ENCODE data around the gene RNF138.

- TF ChIP-seq, protein P1, sequence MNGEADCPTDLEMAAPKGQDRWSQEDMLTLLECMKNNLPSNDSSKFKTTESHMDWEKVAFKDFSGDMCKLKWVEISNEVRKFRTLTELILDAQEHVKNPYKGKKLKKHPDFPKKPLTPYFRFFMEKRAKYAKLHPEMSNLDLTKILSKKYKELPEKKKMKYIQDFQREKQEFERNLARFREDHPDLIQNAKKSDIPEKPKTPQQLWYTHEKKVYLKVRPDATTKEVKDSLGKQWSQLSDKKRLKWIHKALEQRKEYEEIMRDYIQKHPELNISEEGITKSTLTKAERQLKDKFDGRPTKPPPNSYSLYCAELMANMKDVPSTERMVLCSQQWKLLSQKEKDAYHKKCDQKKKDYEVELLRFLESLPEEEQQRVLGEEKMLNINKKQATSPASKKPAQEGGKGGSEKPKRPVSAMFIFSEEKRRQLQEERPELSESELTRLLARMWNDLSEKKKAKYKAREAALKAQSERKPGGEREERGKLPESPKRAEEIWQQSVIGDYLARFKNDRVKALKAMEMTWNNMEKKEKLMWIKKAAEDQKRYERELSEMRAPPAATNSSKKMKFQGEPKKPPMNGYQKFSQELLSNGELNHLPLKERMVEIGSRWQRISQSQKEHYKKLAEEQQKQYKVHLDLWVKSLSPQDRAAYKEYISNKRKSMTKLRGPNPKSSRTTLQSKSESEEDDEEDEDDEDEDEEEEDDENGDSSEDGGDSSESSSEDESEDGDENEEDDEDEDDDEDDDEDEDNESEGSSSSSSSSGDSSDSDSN (CRISPR knock-in tag; IDR thresholded peaks at IDR 0.05), result no peak
- TF ChIP-seq, protein P2, sequence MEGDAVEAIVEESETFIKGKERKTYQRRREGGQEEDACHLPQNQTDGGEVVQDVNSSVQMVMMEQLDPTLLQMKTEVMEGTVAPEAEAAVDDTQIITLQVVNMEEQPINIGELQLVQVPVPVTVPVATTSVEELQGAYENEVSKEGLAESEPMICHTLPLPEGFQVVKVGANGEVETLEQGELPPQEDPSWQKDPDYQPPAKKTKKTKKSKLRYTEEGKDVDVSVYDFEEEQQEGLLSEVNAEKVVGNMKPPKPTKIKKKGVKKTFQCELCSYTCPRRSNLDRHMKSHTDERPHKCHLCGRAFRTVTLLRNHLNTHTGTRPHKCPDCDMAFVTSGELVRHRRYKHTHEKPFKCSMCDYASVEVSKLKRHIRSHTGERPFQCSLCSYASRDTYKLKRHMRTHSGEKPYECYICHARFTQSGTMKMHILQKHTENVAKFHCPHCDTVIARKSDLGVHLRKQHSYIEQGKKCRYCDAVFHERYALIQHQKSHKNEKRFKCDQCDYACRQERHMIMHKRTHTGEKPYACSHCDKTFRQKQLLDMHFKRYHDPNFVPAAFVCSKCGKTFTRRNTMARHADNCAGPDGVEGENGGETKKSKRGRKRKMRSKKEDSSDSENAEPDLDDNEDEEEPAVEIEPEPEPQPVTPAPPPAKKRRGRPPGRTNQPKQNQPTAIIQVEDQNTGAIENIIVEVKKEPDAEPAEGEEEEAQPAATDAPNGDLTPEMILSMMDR (CRISPR knock-in tag; IDR thresholded peaks at IDR 0.05), result no peak
- TF ChIP-seq POLR2A (IDR thresholded peaks at IDR 0.05; ENCODE audit: insufficient read depth in 1 of 2, low read depth in 2 of 2, low read length in 2 of 2) (no peak), EHMT2 (IDR thresholded peaks at IDR 0.05; ENCODE audit: borderline replicate concordance, low read depth, low read length) (no peak), TCF12 (IDR thresholded peaks at IDR 0.05) (no peak), TCF12 (CRISPR knock-in tag; IDR thresholded peaks at IDR 0.05) (no peak), JUND (CRISPR knock-in tag; IDR thresholded peaks at IDR 0.05) (no peak), U2AF2 (IDR thresholded peaks at IDR 0.05; ENCODE audit: low read depth, low read length) (no peak), RNF2 (conservative IDR thresholded peaks at IDR 0.05; ENCODE audit: low read depth) (no peak), KDM6A (CRISPR knock-in tag; IDR thresholded peaks at IDR 0.05; ENCODE audit: low read depth) (no peak), GABPA (IDR thresholded peaks at IDR 0.05; ENCODE audit: low read depth, low read length) (no peak), GABPA (CRISPR knock-in tag; IDR thresholded peaks at IDR 0.05; ENCODE audit: low read depth) (no peak)
These were observed 49.3 kb upstream of the RNF138 start for GRCh38 chr18:32042337-32042736.
